Kidney (tissue), 14 donors: Measurements from ENCODE around the gene FHOD3. TPM values are rescaled to one million over a fixed set of nuclear protein-coding genes. Genes with fewer than 3 reads are reported as not detected.
A peak's percentile ranks its signal among the peaks of the same experiment; 100 is the strongest.

Experiments used
- DNase-seq, 5 donors: peaks; one replicate each; pipeline ENCODE4 v3.0.0-alpha.2; 2013 to 2020
- FAIRE-seq: peaks from 2 replicates; lab custom pipeline; 2012; peaks lifted over from hg19 to GRCh38; lab: Jason Lieb, UNC
- H3K27ac ChIP-seq, 2 donors: one replicate each; pipeline ENCODE4 v1.7.0; 2013; ENCODE audit warnings: low read depth in 2 of 2, low read length in 2 of 2, inconsistent platforms in 1 of 2
- H3K27me3 ChIP-seq: one replicate; pipeline ENCODE4 v1.7.1; 2013; ENCODE audit warnings: low read length, inconsistent platforms; ENCODE audit not compliant: control insufficient read depth, insufficient read depth
- H3K36me3 ChIP-seq, 3 donors: one replicate each; pipeline versions ENCODE4 v1.7.0 to v1.7.1; 2013; ENCODE audit warnings: low read length in 3 of 3, control low read depth in 1 of 3, inconsistent platforms in 1 of 3; ENCODE audit not compliant: insufficient read depth in 3 of 3, control insufficient read depth in 2 of 3
- H3K4me1 ChIP-seq, 3 donors: one replicate each; pipeline versions ENCODE4 v1.7.0 to v1.7.1; 2013; ENCODE audit warnings: low read length in 3 of 3, inconsistent platforms in 1 of 3, low read depth in 1 of 3; ENCODE audit not compliant: control insufficient read depth in 2 of 3, insufficient read depth in 2 of 3
- H3K4me3 ChIP-seq, 3 donors: one replicate each; pipeline versions ENCODE4 v1.7.0 to v1.8.1; 2013; ENCODE audit warnings: low read length in 3 of 3, control low read depth in 1 of 3, inconsistent platforms in 1 of 3
- H3K9ac ChIP-seq, 3 donors: one replicate each; pipeline versions ENCODE4 v1.7.0 to v1.7.1; 2013; ENCODE audit warnings: low read length in 3 of 3, control low read depth in 1 of 3, inconsistent platforms in 1 of 3
- H3K9me3 ChIP-seq, 3 donors: one replicate each; pipeline versions ENCODE4 v1.7.0 to v1.7.1; 2013; ENCODE audit warnings: low read length in 3 of 3, control low read depth in 1 of 3, inconsistent platforms in 1 of 3; ENCODE audit not compliant: control insufficient read depth in 2 of 3, insufficient read depth in 1 of 3
- CTCF ChIP-seq: IDR thresholded peaks from 3 replicates; pipeline ENCODE4 v1.5.1; 2012; ENCODE audit warnings: mild to moderate bottlenecking, moderate library complexity, borderline replicate concordance; ENCODE audit not compliant: insufficient read depth; ENCODE audit errors: extremely low read depth
- intact Hi-C: fragments of 100-400 bp; cut with DNase I; formaldehyde crosslinking; loops from one replicate; pipeline ENCODE4 v1.11.1; 2022
- polyA plus RNA-seq: library from polyadenylated mRNA; stranded (reverse); fragments of 350-450 nt; fragmentation: Illumina TruSeq; extraction: RNeasy Lipid Tissue Mini Kit (QIAGEN cat#74804); gene quantifications from one replicate; pipeline ENCODE4 v1.2.3, GENCODE V29; 2014; ENCODE audit warnings: low read depth, low replicate concordance; ENCODE audit not compliant: insufficient read depth
- total RNA-seq: library from RNA; stranded (reverse); fragmentation: NEBNext Ultra II Directional; extraction: Animal tissue kit (Norgen Biotek cat#: 25700); gene quantifications from one replicate; pipeline ENCODE4 v1.2.1, GENCODE V29; 2021
- donor health status: control.
- donor health status: control.
- donor health status: control.
- donor health status: control.
- donor health status: control.
- donor health status: DM: yes; HTN: yes; CAD: no.
- donor health status: Normal renal cell carcinoma (clear cell type).

The FHOD3 gene
- total and polyA plus RNA-seq, 2 donors from 2014 or later = 21.5 to 28.0 TPM

DNA sequence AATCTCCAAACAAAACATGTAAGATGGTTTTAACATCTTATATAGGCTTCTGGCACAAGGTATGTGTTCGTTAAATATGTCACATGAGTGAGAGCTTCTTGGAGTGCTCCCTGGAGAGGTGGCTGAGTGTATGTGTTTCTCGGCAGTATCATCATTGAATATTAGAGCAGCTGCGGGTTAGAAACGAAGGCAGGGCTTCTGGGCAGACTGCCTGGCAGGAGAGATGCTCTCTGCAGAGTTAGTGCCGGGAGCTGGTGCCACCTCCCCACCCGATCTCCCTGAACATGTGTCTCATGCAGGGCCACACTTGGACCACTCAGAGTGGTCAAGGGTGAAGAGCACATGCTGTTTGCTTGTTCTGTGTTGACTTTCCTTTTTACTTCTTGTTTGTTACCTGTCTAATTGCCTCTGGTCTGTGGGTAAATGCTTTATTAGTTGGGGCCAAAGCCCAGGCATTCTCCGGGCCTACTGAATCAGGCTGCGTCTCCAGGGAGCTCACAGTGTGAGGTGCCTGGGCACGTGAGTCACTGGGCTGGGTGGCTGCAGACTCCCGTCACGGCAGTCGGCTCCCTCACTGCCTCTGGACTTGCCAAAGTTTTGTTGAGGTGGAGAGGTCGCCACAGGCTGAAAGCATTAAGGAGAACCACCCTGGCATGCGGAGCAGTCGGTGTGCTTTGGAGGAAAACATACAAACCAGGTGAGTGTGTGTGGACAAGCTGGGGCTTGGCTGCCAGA, 246.6 kb downstream of the FHOD3 start:
- peak overlapping the region in 1 of 3 donors; percentile 13 for H3K9ac ChIP-seq
- intact Hi-C loops = no loop called here
- H3K27ac ChIP-seq = peak overlapping the region; percentile 53 to 65
- peaks cover 0 to 2% (median 0%) of the 10 kb centered on the region in 3 donors for H3K4me1 ChIP-seq
- no peaks in the 10 kb centered on the region for H3K9me3 ChIP-seq
- H3K36me3 ChIP-seq = no peaks in the 10 kb centered on the region
- TF ChIP-seq CTCF = no peak
- no peaks in the 10 kb centered on the region for H3K27me3 ChIP-seq
- DNase-seq (peak in 1 of 5 donors; percentile 91), FAIRE-seq (no peak)
- H3K4me3 ChIP-seq = no peak overlapping the region

GRCh38 chr18:36545821-36546427, 248.4 kb downstream of the FHOD3 start:
- Histone ChIP-seq H3K4me3 (no peak overlapping the region), H3K36me3 (no peaks in the 10 kb centered on the region), H3K9ac (no peak overlapping the region), H3K4me1 (peaks cover 0 to 2% (median 0%) of the 10 kb centered on the region in 3 donors), H3K27me3 (no peaks in the 10 kb centered on the region), H3K27ac (peak overlapping the region in 1 of 2 donors; percentile 41), H3K9me3 (no peaks in the 10 kb centered on the region)
- intact Hi-C loops = no loop called here
- TF ChIP-seq CTCF = no peak
- FAIRE-seq (no peak), DNase-seq (no peak)

DNA sequence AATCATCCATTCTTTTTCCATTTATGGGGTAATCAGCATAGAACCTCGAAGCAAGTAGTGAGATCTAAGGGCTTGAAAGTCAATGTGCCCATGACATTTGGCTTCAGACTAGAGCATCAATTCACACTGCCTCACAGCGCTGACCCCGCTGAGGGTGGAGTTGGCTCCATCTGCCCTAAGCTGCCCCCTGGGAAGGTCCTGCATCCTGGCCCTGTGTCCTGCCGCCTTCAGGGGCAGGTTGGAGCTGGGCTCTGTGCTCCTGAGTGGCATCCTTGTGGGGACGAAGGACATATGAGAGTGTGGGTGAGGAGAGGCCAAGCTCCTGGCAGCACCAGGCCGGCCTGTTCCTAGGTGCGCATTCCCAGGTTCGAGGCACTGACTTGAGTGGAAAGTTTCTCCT, 249.4 kb downstream of the FHOD3 start:
- Histone ChIP-seq H3K36me3 (no peaks in the 10 kb centered on the region), H3K9ac (no peak overlapping the region), H3K27ac (no peak overlapping the region), H3K9me3 (no peaks in the 10 kb centered on the region), H3K4me3 (no peak overlapping the region), H3K4me1 (peaks cover 0 to 2% (median 0%) of the 10 kb centered on the region in 3 donors), H3K27me3 (no peaks in the 10 kb centered on the region)
- no peak for TF ChIP-seq CTCF
- intact Hi-C loops = no loop called here
- FAIRE-seq (no peak), DNase-seq (no peak)
